HFFc6 (cell line): ENCODE measurements around the gene EIF4E3. TPM values are rescaled to one million over a fixed set of nuclear protein-coding genes. Genes with fewer than 3 reads are reported as not detected.
A peak's percentile ranks its signal among the peaks of the same experiment; 100 is the strongest.

Experiments used
- DNase-seq: peaks from one replicate; pipeline ENCODE4 v3.0.0-alpha.2; 2018
- H3K27ac Mint-ChIP-seq: 2 replicates; pipeline ENCODE4 v1.8.0; 2020; ENCODE audit warnings: mild to moderate bottlenecking, mixed read lengths
- H3K27me3 Mint-ChIP-seq: 2 replicates; pipeline ENCODE4 v1.8.0; 2021; ENCODE audit warnings: mild to moderate bottlenecking, moderate library complexity, mixed read lengths; ENCODE audit not compliant: insufficient read depth
- H3K36me3 Mint-ChIP-seq: 2 replicates; pipeline ENCODE4 v1.8.0; 2021; ENCODE audit warnings: low read depth, mixed read lengths
- H3K4me1 Mint-ChIP-seq: 2 replicates; pipeline ENCODE4 v1.8.0; 2020; ENCODE audit warnings: low read depth, mixed read lengths
- H3K4me3 Mint-ChIP-seq: 2 replicates; pipeline ENCODE4 v1.8.0; 2020; ENCODE audit warnings: mild to moderate bottlenecking, moderate library complexity, mixed read lengths
- H3K9me3 Mint-ChIP-seq: 2 replicates; pipeline ENCODE4 v1.8.0; 2020; ENCODE audit warnings: mild to moderate bottlenecking, mixed read lengths
- CTCF ChIP-seq: fragments of 200-600 bp; sonication (generic); IDR thresholded peaks from 2 replicates; pipeline ENCODE4 v1.5.0; 2021; ENCODE audit warnings: antibody characterized with exemption, mild to moderate bottlenecking
- total RNA-seq, 6 experiments: library from RNA; stranded (reverse); fragmentation: NEBNext Ultra II Directional; extraction: Animal tissue kit (Norgen Biotek cat#: 25700); gene quantifications; 2 replicates in 1 of 6; 3 replicates in 5 of 6; pipeline ENCODE4 v1.2.3, GENCODE V29; 2021

EIF4E3 gene
- total RNA-seq, 6 experiments from 2014 or later = 0.65 to 1.1 (median 0.94) TPM

GRCh38 chr3:71710906-71711494, 14.2 kb downstream of the EIF4E3 start:
- H3K4me1 Mint-ChIP-seq = no peaks in the 10 kb centered on the region
- H3K36me3 Mint-ChIP-seq = no peaks in the 10 kb centered on the region
- H3K27me3 Mint-ChIP-seq = peaks cover 25% of the 10 kb centered on the region
- TF ChIP-seq CTCF = peak; percentile 82
- H3K27ac Mint-ChIP-seq = no peak overlapping the region
- no peak overlapping the region for H3K4me3 Mint-ChIP-seq
- peak; percentile 62 for DNase-seq
- H3K9me3 Mint-ChIP-seq = no peaks in the 10 kb centered on the region

- no peak for DNase-seq
- H3K36me3 Mint-ChIP-seq = no peaks in the 10 kb centered on the region
- TF ChIP-seq CTCF = no peak
- H3K27ac Mint-ChIP-seq = no peak overlapping the region
- no peaks in the 10 kb centered on the region for H3K9me3 Mint-ChIP-seq
- H3K4me1 Mint-ChIP-seq = no peaks in the 10 kb centered on the region
- peaks cover 22% of the 10 kb centered on the region for H3K27me3 Mint-ChIP-seq
- H3K4me3 Mint-ChIP-seq = no peak overlapping the region
Measured at GRCh38 chr3:71709908-71710511, 15.2 kb downstream of the EIF4E3 start.

- no peaks in the 10 kb centered on the region for H3K9me3 Mint-ChIP-seq
- H3K4me3 Mint-ChIP-seq = no peak overlapping the region
- DNase-seq = no peak
- no peak for TF ChIP-seq CTCF
- no peak overlapping the region for H3K27ac Mint-ChIP-seq
- no peaks in the 10 kb centered on the region for H3K36me3 Mint-ChIP-seq
- H3K27me3 Mint-ChIP-seq = peaks cover 16% of the 10 kb centered on the region
- H3K4me1 Mint-ChIP-seq = no peaks in the 10 kb centered on the region
Measured at GRCh38 chr3:71708476-71709105, 16.6 kb downstream of the EIF4E3 start.

- no peaks in the 10 kb centered on the region for H3K9me3 Mint-ChIP-seq
- H3K36me3 Mint-ChIP-seq = no peaks in the 10 kb centered on the region
- peaks cover 15% of the 10 kb centered on the region for H3K27me3 Mint-ChIP-seq
- DNase-seq = no peak
- H3K27ac Mint-ChIP-seq = no peak overlapping the region
- no peaks in the 10 kb centered on the region for H3K4me1 Mint-ChIP-seq
- no peak for TF ChIP-seq CTCF
- H3K4me3 Mint-ChIP-seq = no peak overlapping the region
Measured at GRCh38 chr3:71707595-71707994, 17.6 kb downstream of the EIF4E3 start.

GRCh38 chr3:71705681-71706080, 19.5 kb downstream of the EIF4E3 start:
- no peak overlapping the region for H3K27ac Mint-ChIP-seq
- peaks cover 18% of the 10 kb centered on the region for H3K27me3 Mint-ChIP-seq
- H3K9me3 Mint-ChIP-seq = no peaks in the 10 kb centered on the region
- DNase-seq = no peak
- H3K36me3 Mint-ChIP-seq = no peaks in the 10 kb centered on the region
- no peak for TF ChIP-seq CTCF
- H3K4me3 Mint-ChIP-seq = no peak overlapping the region
- H3K4me1 Mint-ChIP-seq = no peaks in the 10 kb centered on the region
